A673 (cell line): ENCODE measurements around the gene CKAP4. TPM values are rescaled to one million over a fixed set of nuclear protein-coding genes. Genes with fewer than 3 reads are reported as not detected.

Source experiments
- BruUV-seq: library from RNA; stranded (reverse); fragments of 400-500 nt; replicated peaks from 2 replicates; lab custom pipeline; 2021; lab: Mats Ljungman, UMichigan
- CTCF ChIA-PET: fragments of 300-600 bp; sonication (Branson Sonifier 250); formaldehyde crosslinking; loops from one replicate; lab custom pipeline; 2022; ENCODE audit warnings: antibody characterized with exemption; lab: Charles Lee
- POLR2A ChIA-PET: fragments of 300-600 bp; sonication (Branson Sonifier 250); formaldehyde crosslinking; loops from one replicate; lab custom pipeline; 2022; ENCODE audit warnings: antibody characterized with exemption; ENCODE audit not compliant: low non-redundant PET; lab: Charles Lee
- DNase-seq: peaks from one replicate; pipeline ENCODE4 v3.0.0-alpha.2; 2015; ENCODE audit warnings: low spot score
- H3K27ac ChIP-seq: fragments of 200-600 bp; sonication (generic); 2 replicates; pipeline ENCODE4 v1.5.1; 2016; ENCODE audit warnings: mixed run types, low read depth, mild to moderate bottlenecking, mixed read lengths, antibody characterized with exemption, low read length; ENCODE audit not compliant: poor library complexity, severe bottlenecking
- H3K27me3 ChIP-seq: fragments of 200-600 bp; sonication (generic); replicated peaks from 2 replicates; pipeline ENCODE4 v1.6.1; 2017; ENCODE audit warnings: mixed run types, low read depth, mild to moderate bottlenecking, mixed read lengths, antibody characterized with exemption, low read length; ENCODE audit not compliant: insufficient read depth, poor library complexity
- H3K36me3 ChIP-seq: fragments of 200-600 bp; sonication (generic); 2 replicates; pipeline ENCODE4 v1.6.1; 2016; ENCODE audit warnings: mixed run types, mild to moderate bottlenecking, mixed read lengths, antibody characterized with exemption, low read length; ENCODE audit not compliant: insufficient read depth, poor library complexity, severe bottlenecking
- H3K4me1 ChIP-seq: fragments of 200-600 bp; sonication (generic); 2 replicates; pipeline ENCODE4 v1.6.1; 2017; ENCODE audit warnings: mixed run types, mild to moderate bottlenecking, mixed read lengths, antibody characterized with exemption, low read length; ENCODE audit not compliant: insufficient read depth, poor library complexity, severe bottlenecking
- H3K4me3 ChIP-seq: fragments of 200-600 bp; sonication (generic); 2 replicates; pipeline ENCODE4 v1.5.1; 2016; ENCODE audit warnings: low read depth, mixed run types, mild to moderate bottlenecking, mixed read lengths, low read length; ENCODE audit not compliant: poor library complexity, severe bottlenecking
- H3K9me3 ChIP-seq: fragments of 200-600 bp; sonication (generic); 2 replicates; pipeline ENCODE4 v1.6.1; 2016; ENCODE audit warnings: mixed run types, low read depth, mild to moderate bottlenecking, mixed read lengths, antibody characterized with exemption, low read length; ENCODE audit not compliant: poor library complexity, severe bottlenecking
- CTCF ChIP-seq: fragments of 300-800, 200-600 bp; sonication (generic); conservative IDR thresholded peaks from 2 replicates; pipeline ENCODE4 v1.5.1; 2017; ENCODE audit warnings: low read depth, mild to moderate bottlenecking, antibody characterized with exemption, low read length, moderate library complexity, mixed read lengths
- EZH2 ChIP-seq: fragments of 200-600 bp; sonication (generic); IDR thresholded peaks from 2 replicates; pipeline ENCODE4 v1.6.1; 2017; ENCODE audit warnings: borderline replicate concordance, low read depth, mild to moderate bottlenecking, mixed read lengths, antibody characterized with exemption, low read length; ENCODE audit not compliant: poor library complexity, severe bottlenecking
- intact Hi-C: fragments of 100-400 bp; cut with micrococcal nuclease; formaldehyde crosslinking; loops from one replicate; pipeline ENCODE4 v1.10.0; 2022; ENCODE audit not compliant: unreplicated experiment
- total RNA-seq: library from RNA; stranded (reverse); gene quantifications from 2 replicates; pipeline ENCODE4 v1.2.3, GENCODE V29; 2021

CKAP4 gene
- total RNA-seq, 1 experiment from 2014 or later, result 81.8 TPM

GRCh38 chr12:106267535-106267934 lies 19.7 kb upstream of the CKAP4 start:
- Histone ChIP-seq H3K4me3 (no peak overlapping the region), H3K27ac (no peak overlapping the region), H3K27me3 (no peaks in the 10 kb centered on the region), H3K9me3 (no peaks in the 10 kb centered on the region), H3K4me1 (no peaks in the 10 kb centered on the region), H3K36me3 (no peaks in the 10 kb centered on the region)
- no TSS peak for BruUV-seq
- TF ChIP-seq CTCF (no peak), EZH2 (no peak)
- CTCF ChIA-PET, result no interaction called here
- intact Hi-C loops, result no loop called here
- POLR2A ChIA-PET, result no interaction called here
- DNase-seq, result no peak

GRCh38 chr12:106265116-106265515 lies 17.3 kb upstream of the CKAP4 start:
- Histone ChIP-seq H3K36me3 (no peaks in the 10 kb centered on the region), H3K27ac (no peak overlapping the region), H3K4me1 (no peaks in the 10 kb centered on the region), H3K4me3 (no peak overlapping the region), H3K27me3 (no peaks in the 10 kb centered on the region), H3K9me3 (no peaks in the 10 kb centered on the region)
- no peak for TF ChIP-seq EZH2
- no peak for TF ChIP-seq CTCF
- ChIA-PET POLR2A (no interaction called here), CTCF (no interaction called here)
- DNase-seq, result no peak
- no TSS peak for BruUV-seq
- intact Hi-C loops, result no loop called here

- Histone ChIP-seq H3K4me3 (no peak overlapping the region), H3K27me3 (no peaks in the 10 kb centered on the region), H3K36me3 (no peaks in the 10 kb centered on the region), H3K27ac (no peak overlapping the region), H3K4me1 (no peaks in the 10 kb centered on the region), H3K9me3 (no peaks in the 10 kb centered on the region)
- POLR2A ChIA-PET, result no interaction called here
- intact Hi-C loops, result no loop called here
- CTCF ChIA-PET, result no interaction called here
- TF ChIP-seq EZH2, result no peak
- TF ChIP-seq CTCF, result no peak
- no TSS peak for BruUV-seq
- DNase-seq, result no peak
Observed at GRCh38 chr12:106258935-106259334, 11.1 kb upstream of the CKAP4 start.
